Hepatocyte (in vitro differentiated cells): ENCODE data around the gene MTR. TPM values are rescaled to one million over a fixed set of nuclear protein-coding genes. Genes with fewer than 3 reads are reported as not detected.

ENCODE experiments used
- DNase-seq: peaks from one replicate; pipeline ENCODE4 v3.0.0-alpha.2; 2016; ENCODE audit warnings: low spot score
- H2AFZ ChIP-seq: fragments of 200-600 bp; sonication (generic); 2 replicates; pipeline ENCODE4 v1.6.0; 2016; ENCODE audit warnings: antibody characterized with exemption, mild to moderate bottlenecking
- H3K27ac ChIP-seq: fragments of 200-600 bp; sonication (generic); 2 replicates; pipeline ENCODE4 v1.5.1; 2016; ENCODE audit warnings: mild to moderate bottlenecking
- H3K27me3 ChIP-seq: fragments of 200-600 bp; sonication (generic); 2 replicates; pipeline ENCODE4 v1.6.1; 2016
- H3K36me3 ChIP-seq: fragments of 200-600 bp; sonication (generic); replicated peaks from 2 replicates; pipeline ENCODE4 v1.5.1; 2016; ENCODE audit warnings: low read depth; ENCODE audit not compliant: insufficient read depth
- H3K4me1 ChIP-seq: fragments of 200-600 bp; sonication (generic); 2 replicates; pipeline ENCODE4 v1.5.1; 2016; ENCODE audit warnings: mild to moderate bottlenecking, moderate library complexity; ENCODE audit not compliant: insufficient read depth
- H3K4me2 ChIP-seq: fragments of 200-600 bp; sonication (generic); 2 replicates; pipeline ENCODE4 v1.6.0; 2016
- H3K4me3 ChIP-seq: fragments of 200-600 bp; sonication (generic); 2 replicates; pipeline ENCODE4 v1.5.1; 2016; ENCODE audit warnings: mild to moderate bottlenecking
- H3K79me2 ChIP-seq: fragments of 200-600 bp; sonication (generic); 2 replicates; pipeline ENCODE4 v1.6.0; 2017; ENCODE audit warnings: mild to moderate bottlenecking
- H3K9me2 ChIP-seq: fragments of 200-600 bp; sonication (generic); replicated peaks from 2 replicates; pipeline ENCODE4 v1.6.0; 2017; ENCODE audit warnings: mild to moderate bottlenecking; ENCODE audit not compliant: insufficient read depth
- H3K9me3 ChIP-seq: fragments of 200-600 bp; sonication (generic); 2 replicates; pipeline ENCODE4 v1.5.1; 2016; ENCODE audit warnings: low read depth, mild to moderate bottlenecking
- H4K20me1 ChIP-seq: fragments of 200-600 bp; sonication (generic); 2 replicates; pipeline ENCODE4 v1.6.0; 2016; ENCODE audit warnings: mild to moderate bottlenecking; ENCODE audit not compliant: insufficient read depth, poor library complexity, severe bottlenecking
- EZH2 ChIP-seq: fragments of 200-600 bp; sonication (generic); IDR thresholded peaks from 2 replicates; pipeline ENCODE4 v1.6.1; 2016; ENCODE audit warnings: antibody characterized with exemption, mild to moderate bottlenecking, borderline replicate concordance
- EZH2phosphoT487 ChIP-seq: fragments of 200-600 bp; sonication (generic); IDR thresholded peaks from one replicate; pipeline ENCODE4 v1.6.1; 2018; ENCODE audit warnings: antibody characterized with exemption, mild to moderate bottlenecking, low read depth, moderate library complexity; ENCODE audit not compliant: unreplicated experiment, severe bottlenecking
- WGBS: methylation state at CpG from one replicate; pipeline ENCODE4 v1.1.6; 2016; ENCODE audit warnings: low lambda C conversion rate; ENCODE audit errors: missing lambda C conversion rate; 5-methylcytosine and 5-hydroxymethylcytosine counted together
- polyA plus RNA-seq: library from polyadenylated mRNA; unstranded; fragments of >200 nt; fragmentation: Nextera tagmentation; extraction: Ambion mirVana; gene quantifications from 2 replicates; pipeline ENCODE4 v1.2.1, GENCODE V29; 2016
- total RNA-seq: library from RNA; depleted of rRNA; stranded (reverse); fragments of >200 nt; gene quantifications from 2 replicates; pipeline ENCODE4 v1.2.3, GENCODE V29; 2014
- TF ChIP-seq, protein P1 (sequence below): fragments of 200-600 bp; sonication (generic); IDR thresholded peaks from 2 replicates; pipeline ENCODE4 v1.5.1; 2016; ENCODE audit warnings: antibody characterized with exemption, mild to moderate bottlenecking; ENCODE audit not compliant: poor library complexity

Gene MTR
- total and polyA plus RNA-seq, 2 experiments from 2014 or later = 9.6 to 23.8 TPM

DNA sequence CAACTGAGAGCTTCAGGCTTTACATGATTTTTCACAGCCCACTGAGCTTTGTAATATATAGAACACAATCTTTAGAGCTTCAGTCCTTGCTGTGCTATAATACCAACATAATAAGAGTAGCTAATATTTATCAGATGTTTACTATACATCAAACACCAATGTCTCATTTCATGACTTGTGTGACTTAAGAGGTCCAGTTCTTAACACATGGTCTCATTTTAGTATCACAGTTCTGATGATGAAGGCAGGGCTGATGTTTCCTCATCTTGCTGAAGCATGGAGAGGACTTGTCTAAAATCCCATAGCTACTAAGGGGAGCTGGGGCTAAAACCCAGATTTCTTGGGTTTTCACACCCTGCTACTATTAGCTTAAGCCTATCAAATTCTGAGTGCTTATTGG lies 5.5 kb downstream of the MTR start:
- H3K4me1 ChIP-seq = no peaks in the 10 kb centered on the region
- peaks cover 85% of the 10 kb centered on the region for H3K79me2 ChIP-seq
- no peak overlapping the region for H3K27ac ChIP-seq

DNA sequence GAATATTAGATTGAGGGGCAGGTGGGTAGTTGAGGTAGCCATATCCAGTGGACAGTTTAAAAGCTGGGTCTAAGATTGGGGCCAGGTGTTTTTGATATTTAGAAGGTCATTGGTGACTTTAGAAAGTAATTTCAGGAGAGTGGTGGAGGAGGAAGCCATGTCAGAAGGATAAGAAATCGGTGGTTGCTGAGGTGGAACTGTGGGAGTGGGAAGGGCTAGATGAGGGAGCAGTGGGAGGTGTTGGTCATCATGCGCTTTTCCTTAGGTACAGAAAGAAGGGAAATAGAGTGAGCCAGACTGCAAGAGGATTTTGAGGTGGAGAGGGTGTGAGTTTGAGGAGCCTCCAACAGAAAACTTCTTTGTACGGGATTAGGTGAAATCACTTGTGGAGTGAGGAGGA lies 7.2 kb downstream of the MTR start:
- Histone ChIP-seq H3K4me1 (no peaks in the 10 kb centered on the region), H4K20me1 (no peaks in the 10 kb centered on the region)
- TF ChIP-seq EZH2 (no peak), EZH2phosphoT487 (no peak)
- TF ChIP-seq, protein P1, sequence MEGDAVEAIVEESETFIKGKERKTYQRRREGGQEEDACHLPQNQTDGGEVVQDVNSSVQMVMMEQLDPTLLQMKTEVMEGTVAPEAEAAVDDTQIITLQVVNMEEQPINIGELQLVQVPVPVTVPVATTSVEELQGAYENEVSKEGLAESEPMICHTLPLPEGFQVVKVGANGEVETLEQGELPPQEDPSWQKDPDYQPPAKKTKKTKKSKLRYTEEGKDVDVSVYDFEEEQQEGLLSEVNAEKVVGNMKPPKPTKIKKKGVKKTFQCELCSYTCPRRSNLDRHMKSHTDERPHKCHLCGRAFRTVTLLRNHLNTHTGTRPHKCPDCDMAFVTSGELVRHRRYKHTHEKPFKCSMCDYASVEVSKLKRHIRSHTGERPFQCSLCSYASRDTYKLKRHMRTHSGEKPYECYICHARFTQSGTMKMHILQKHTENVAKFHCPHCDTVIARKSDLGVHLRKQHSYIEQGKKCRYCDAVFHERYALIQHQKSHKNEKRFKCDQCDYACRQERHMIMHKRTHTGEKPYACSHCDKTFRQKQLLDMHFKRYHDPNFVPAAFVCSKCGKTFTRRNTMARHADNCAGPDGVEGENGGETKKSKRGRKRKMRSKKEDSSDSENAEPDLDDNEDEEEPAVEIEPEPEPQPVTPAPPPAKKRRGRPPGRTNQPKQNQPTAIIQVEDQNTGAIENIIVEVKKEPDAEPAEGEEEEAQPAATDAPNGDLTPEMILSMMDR = no peak

More for the DNA sequence above, 5.5 kb downstream of the MTR start:
- no peaks in the 10 kb centered on the region for H4K20me1 ChIP-seq
- TF ChIP-seq EZH2phosphoT487 (no peak), EZH2 (no peak)
- TF ChIP-seq, protein P1 = no peak
- DNase-seq = no peak
- no peaks in the 10 kb centered on the region for H3K9me2 ChIP-seq
- H2AFZ ChIP-seq = no peak overlapping the region
- H3K4me3 ChIP-seq = no peak overlapping the region
- H3K9me3 ChIP-seq = no peaks in the 10 kb centered on the region
- H3K4me2 ChIP-seq = no peak overlapping the region
- H3K36me3 ChIP-seq = no peaks in the 10 kb centered on the region
- no peaks in the 10 kb centered on the region for H3K27me3 ChIP-seq

DNA sequence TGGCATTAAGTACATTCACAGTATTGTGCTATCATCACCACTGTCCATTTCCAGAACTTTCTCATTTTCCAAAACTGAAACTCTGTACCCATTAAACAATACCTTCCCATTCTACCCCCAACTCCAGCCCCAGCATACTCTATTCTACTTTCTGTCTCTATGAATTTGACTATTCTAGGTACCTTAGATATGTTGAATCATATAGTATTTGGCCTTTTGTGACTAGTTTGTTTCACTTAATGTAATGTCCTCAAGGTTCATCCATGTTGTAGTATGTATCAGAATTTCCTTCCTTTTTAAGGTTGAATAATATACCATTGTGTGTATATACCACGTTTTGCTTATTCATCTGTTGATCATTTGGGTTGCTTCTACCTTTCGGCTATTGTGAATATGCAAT lies 11.5 kb downstream of the MTR start:
- no peaks in the 10 kb centered on the region for H4K20me1 ChIP-seq
- no peak overlapping the region for H3K4me2 ChIP-seq
- WGBS = 98% methylated on average over 2 of the region's 2 CpGs
- H3K9me2 ChIP-seq = no peaks in the 10 kb centered on the region
- DNase-seq = no peak
- TF ChIP-seq, protein P1 = no peak
- TF ChIP-seq EZH2 = no peak
- TF ChIP-seq EZH2phosphoT487 = no peak
- peaks cover 54% of the 10 kb centered on the region for H3K79me2 ChIP-seq
- H2AFZ ChIP-seq = no peak overlapping the region
- H3K4me1 ChIP-seq = no peaks in the 10 kb centered on the region
- peaks cover 3% of the 10 kb centered on the region for H3K36me3 ChIP-seq
- H3K4me3 ChIP-seq = no peak overlapping the region
- H3K9me3 ChIP-seq = no peaks in the 10 kb centered on the region
- no peak overlapping the region for H3K27ac ChIP-seq
- no peaks in the 10 kb centered on the region for H3K27me3 ChIP-seq

More for the DNA sequence above, 7.2 kb downstream of the MTR start:
- WGBS = 88% methylated on average over 3 of the region's 3 CpGs
- no peaks in the 10 kb centered on the region for H3K36me3 ChIP-seq
- H2AFZ ChIP-seq = no peak overlapping the region
- H3K27me3 ChIP-seq = no peaks in the 10 kb centered on the region
- H3K4me3 ChIP-seq = no peak overlapping the region
- no peak for DNase-seq
- H3K9me3 ChIP-seq = no peaks in the 10 kb centered on the region
- no peak overlapping the region for H3K27ac ChIP-seq
- H3K4me2 ChIP-seq = no peak overlapping the region
- peaks cover 89% of the 10 kb centered on the region for H3K79me2 ChIP-seq
- H3K9me2 ChIP-seq = no peaks in the 10 kb centered on the region

DNA sequence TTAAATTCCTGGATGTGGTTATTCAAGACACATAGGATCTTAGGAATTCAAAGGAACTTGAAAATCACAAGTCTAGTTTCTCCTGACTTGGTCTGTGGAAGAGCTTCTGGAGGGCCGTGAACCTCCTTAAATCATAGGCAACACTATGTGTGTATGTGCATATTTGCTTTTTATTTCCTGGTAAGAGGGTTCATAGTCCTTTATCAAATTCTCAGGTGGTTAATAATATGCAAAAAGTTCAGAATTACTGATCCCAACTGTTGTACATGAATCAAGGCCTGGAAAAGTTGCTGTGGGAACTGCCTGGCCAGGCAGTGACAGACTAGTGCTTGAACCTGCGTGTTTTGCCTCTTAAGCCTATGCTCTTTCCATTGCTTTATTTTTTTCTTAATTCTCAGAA lies 12.9 kb downstream of the MTR start:
- no peak for DNase-seq
- Histone ChIP-seq H3K4me2 (no peak overlapping the region), H3K27me3 (no peaks in the 10 kb centered on the region), H3K79me2 (peaks cover 40% of the 10 kb centered on the region), H3K4me3 (no peak overlapping the region), H3K9me3 (no peaks in the 10 kb centered on the region), H3K36me3 (peaks cover 3% of the 10 kb centered on the region), H2AFZ (no peak overlapping the region), H3K27ac (no peak overlapping the region), H3K9me2 (no peaks in the 10 kb centered on the region), H3K4me1 (no peaks in the 10 kb centered on the region), H4K20me1 (no peaks in the 10 kb centered on the region)
- TF ChIP-seq EZH2 = no peak
- TF ChIP-seq EZH2phosphoT487 = no peak
- WGBS = 98% methylated on average over 2 of the region's 2 CpGs
